Activated naive CD4-positive, alpha-beta T cell treated with anti-CD3 and anti-CD28 coated beads for 36 hours (primary cell): ENCODE results near the gene PPP2R5C. TPM values are rescaled to one million over a fixed set of nuclear protein-coding genes. Genes with fewer than 3 reads are reported as not detected.
"Not testable (repeated sequence)": the region's sequence is repeated elsewhere in the genome, so short reads cannot be mapped to it uniquely, and the experiment has no call there.

Source experiments
- CTCF ChIA-PET: fragments of 350-600 bp; sonication (Branson Sonifier 250); formaldehyde crosslinking; loops from one replicate; lab custom pipeline; 2021; ENCODE audit warnings: antibody characterized with exemption; lab: Charles Lee
- DNase-seq: peaks from one replicate; pipeline ENCODE4 v3.0.0-alpha.2; 2020
- H3K27ac Mint-ChIP-seq: one replicate; pipeline ENCODE4 v1.8.0; 2021; ENCODE audit warnings: mild to moderate bottlenecking, mixed read lengths
- H3K27me3 Mint-ChIP-seq: one replicate; pipeline ENCODE4 v1.8.0; 2021; ENCODE audit warnings: low read depth, mixed read lengths
- H3K36me3 Mint-ChIP-seq: one replicate; pipeline ENCODE4 v1.8.0; 2021; ENCODE audit warnings: low read depth, mixed read lengths
- H3K4me1 Mint-ChIP-seq: one replicate; pipeline ENCODE4 v1.8.0; 2021; ENCODE audit warnings: low read depth, mixed read lengths
- H3K4me3 Mint-ChIP-seq: one replicate; pipeline ENCODE4 v1.8.0; 2021; ENCODE audit warnings: mild to moderate bottlenecking, moderate library complexity, mixed read lengths
- H3K9me3 Mint-ChIP-seq: one replicate; pipeline ENCODE4 v1.8.0; 2021; ENCODE audit warnings: mixed read lengths
- intact Hi-C: fragments of 100-400 bp; cut with micrococcal nuclease; formaldehyde crosslinking; loops from one replicate; pipeline ENCODE4 v1.15.1; 2023
- total RNA-seq, 2 experiments: library from RNA; stranded (reverse); gene quantifications; one replicate each; pipeline ENCODE4 v1.2.3, GENCODE V29; 2021

PPP2R5C gene
- total RNA-seq, 2 experiments from 2014 or later, result 280 to 294 TPM

DNA sequence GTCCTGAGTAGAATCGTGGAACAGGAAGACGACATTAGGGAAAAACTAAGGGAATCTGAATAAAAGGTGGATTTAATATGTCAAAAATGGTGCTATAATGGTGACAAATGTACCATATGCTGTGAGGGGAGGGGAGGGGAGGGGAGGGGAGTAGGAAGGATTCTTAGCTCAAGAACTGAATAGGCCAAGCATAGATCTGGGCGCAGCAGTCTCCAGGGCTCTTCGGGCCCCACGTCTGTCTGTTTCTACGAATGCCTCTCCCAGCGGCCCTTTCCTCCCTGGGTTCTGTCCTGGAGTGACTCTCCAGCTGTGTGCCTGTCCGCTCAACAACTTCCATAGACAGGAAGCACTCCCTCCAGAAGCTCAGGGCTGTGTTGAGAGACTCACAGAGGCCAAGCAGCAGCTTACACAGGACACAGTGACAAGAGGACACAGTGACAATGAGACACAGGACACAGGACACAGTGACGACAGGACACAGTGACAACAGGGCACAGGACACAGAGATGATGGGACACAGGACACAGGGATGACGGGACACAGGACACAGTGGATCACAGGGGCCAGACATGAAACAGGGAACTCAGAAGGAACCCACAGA, 42.4 kb upstream of the PPP2R5C start:
- H3K27me3 Mint-ChIP-seq, result no peaks in the 10 kb centered on the region
- H3K36me3 Mint-ChIP-seq, result no peaks in the 10 kb centered on the region
- no peak overlapping the region for H3K27ac Mint-ChIP-seq
- CTCF ChIA-PET, result interaction anchor here (0.7 kb wide), 1 partner anchor 11 kb away, joined by 3 read pairs; no protein-coding TSS in a partner anchor
- no peaks in the 10 kb centered on the region for H3K9me3 Mint-ChIP-seq
- H3K4me1 Mint-ChIP-seq, result peaks cover 29% of the 10 kb centered on the region
- DNase-seq, result no peak
- no peak overlapping the region for H3K4me3 Mint-ChIP-seq
- intact Hi-C loops, result no loop called here

GRCh38 chr14:101719708-101720107, 41.8 kb upstream of the PPP2R5C start:
- Mint-ChIP-seq H3K27me3 (no peaks in the 10 kb centered on the region), H3K9me3 (no peaks in the 10 kb centered on the region), H3K27ac (peak overlapping the region; percentile 18), H3K4me1 (peaks cover 29% of the 10 kb centered on the region), H3K36me3 (no peaks in the 10 kb centered on the region), H3K4me3 (no peak overlapping the region)
- intact Hi-C loops, result no loop called here
- DNase-seq, result no peak
- CTCF ChIA-PET, result interaction anchor here (0.7 kb wide), 1 partner anchor 12 kb away, joined by 3 read pairs; no protein-coding TSS in a partner anchor

- intact Hi-C loops, result no loop called here
- no peaks in the 10 kb centered on the region for H3K36me3 Mint-ChIP-seq
- DNase-seq, result no peak
- H3K4me1 Mint-ChIP-seq, result peaks cover 32% of the 10 kb centered on the region
- CTCF ChIA-PET, result interaction anchor here (0.6 to 2.2 kb wide), 5 partner anchors 9 to 88 kb away, joined by 3 to 13 read pairs (median 3); no protein-coding TSS in a partner anchor
- no peaks in the 10 kb centered on the region for H3K9me3 Mint-ChIP-seq
- no peaks in the 10 kb centered on the region for H3K27me3 Mint-ChIP-seq
- H3K27ac Mint-ChIP-seq, result peak overlapping the region; percentile 69
- H3K4me3 Mint-ChIP-seq, result peak overlapping the region; percentile 29
These were observed 40.4 kb upstream of the PPP2R5C start for GRCh38 chr14:101721111-101721510.

DNA sequence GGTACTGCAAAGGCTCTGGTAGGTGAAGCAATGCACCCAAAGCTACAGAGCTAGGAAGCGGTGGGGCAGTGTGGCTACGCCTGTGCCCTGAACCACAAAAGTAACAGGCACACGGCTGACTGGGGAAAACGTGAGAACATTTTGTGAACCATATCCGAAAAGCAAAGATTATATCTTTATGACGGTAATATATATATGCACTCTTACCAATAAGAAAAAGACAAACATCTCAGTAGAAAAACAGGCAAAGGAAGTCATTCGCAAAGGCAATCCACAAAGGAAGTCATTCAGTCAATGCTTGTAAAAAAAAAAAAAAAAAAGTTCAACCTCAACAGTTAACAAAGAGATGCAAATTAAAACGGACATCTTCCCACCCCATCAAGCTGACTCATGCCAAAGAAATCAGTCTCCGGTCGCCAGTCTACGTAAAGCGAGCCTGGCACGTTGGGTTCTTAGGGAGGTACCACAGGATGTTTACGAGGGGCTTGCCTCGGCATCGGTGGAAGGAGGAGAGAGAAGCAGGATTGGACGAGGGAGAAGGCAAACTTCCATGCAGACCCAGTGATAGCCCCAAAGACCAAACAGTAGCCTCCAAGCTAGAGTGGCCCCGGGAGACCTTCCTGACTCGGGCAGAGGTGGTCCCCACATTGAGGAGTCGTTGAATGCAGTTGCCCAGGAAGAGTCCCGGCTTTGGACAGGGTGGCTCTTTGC, 39.4 kb upstream of the PPP2R5C start:
- intact Hi-C loops, result loop anchor here (1.0 kb wide), 5 partner anchors 9 to 154 kb away; no protein-coding TSS in a partner anchor
- CTCF ChIA-PET, result interaction anchor here (0.7 to 2.2 kb wide), 4 partner anchors 8 to 87 kb away, joined by 3 to 13 read pairs (median 5); no protein-coding TSS in a partner anchor
- Mint-ChIP-seq H3K4me3 (peak overlapping the region; percentile 73), H3K9me3 (no peaks in the 10 kb centered on the region), H3K4me1 (peaks cover 35% of the 10 kb centered on the region), H3K36me3 (no peaks in the 10 kb centered on the region), H3K27me3 (no peaks in the 10 kb centered on the region), H3K27ac (peak overlapping the region; percentile 94)
- peak; percentile 88 for DNase-seq

GRCh38 chr14:101723061-101723595, 38.4 kb upstream of the PPP2R5C start:
- H3K9me3 Mint-ChIP-seq, result no peaks in the 10 kb centered on the region

DNA sequence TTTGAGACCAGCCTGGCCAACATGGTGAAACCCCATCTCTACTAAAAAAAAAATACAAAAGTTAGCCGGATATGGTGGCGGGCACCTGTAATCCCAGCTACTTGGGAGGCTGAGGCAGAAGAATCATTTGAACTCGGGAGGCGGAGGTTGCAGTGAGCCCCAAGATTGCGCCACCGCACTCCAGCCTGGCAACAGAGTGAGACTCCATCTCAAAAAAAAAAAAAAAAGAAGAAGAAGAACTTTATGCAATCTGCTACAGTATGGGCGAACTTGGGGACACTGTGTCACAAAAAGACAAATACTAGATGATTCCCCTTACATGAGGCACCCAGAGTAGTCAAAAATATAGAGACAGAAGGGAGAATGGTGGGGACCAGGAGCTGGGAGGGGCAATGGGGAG, 35.9 kb upstream of the PPP2R5C start:
- CTCF ChIA-PET, result interaction anchor here (0.7 to 1.4 kb wide), 2 partner anchors 19 to 363 kb away, joined by 3 to 4 read pairs; no protein-coding TSS in a partner anchor
- DNase-seq, H3K27me3 Mint-ChIP-seq, H3K9me3 Mint-ChIP-seq, intact Hi-C loops, H3K27ac Mint-ChIP-seq, H3K36me3 Mint-ChIP-seq, H3K4me3 Mint-ChIP-seq: not testable (repeated sequence)
- H3K4me1 Mint-ChIP-seq, result peaks cover 41% of the 10 kb centered on the region

More at GRCh38 chr14:101723061-101723595, 38.4 kb upstream of the PPP2R5C start:
- Mint-ChIP-seq H3K4me3 (no peak overlapping the region), H3K27ac (peak overlapping the region; percentile 69), H3K4me1 (peaks cover 35% of the 10 kb centered on the region), H3K27me3 (no peaks in the 10 kb centered on the region), H3K36me3 (no peaks in the 10 kb centered on the region)
- intact Hi-C loops, result no loop called here
- CTCF ChIA-PET, result interaction anchor here (1.8 to 2.2 kb wide), 2 partner anchors 7 to 16 kb away, joined by 7 to 13 read pairs; no protein-coding TSS in a partner anchor
- DNase-seq, result no peak

GRCh38 chr14:101726295-101726953, 35.1 kb upstream of the PPP2R5C start:
- no peaks in the 10 kb centered on the region for H3K36me3 Mint-ChIP-seq
- no peak overlapping the region for H3K4me3 Mint-ChIP-seq
- no peak for DNase-seq
- peaks cover 2% of the 10 kb centered on the region for H3K9me3 Mint-ChIP-seq
- intact Hi-C loops, result no loop called here
- CTCF ChIA-PET, result interaction anchor here (0.5 to 1.4 kb wide), 4 partner anchors 20 to 362 kb away, joined by 3 to 5 read pairs (median 4); no protein-coding TSS in a partner anchor
- H3K4me1 Mint-ChIP-seq, result peaks cover 42% of the 10 kb centered on the region
- no peaks in the 10 kb centered on the region for H3K27me3 Mint-ChIP-seq
- H3K27ac Mint-ChIP-seq, result no peak overlapping the region

DNA sequence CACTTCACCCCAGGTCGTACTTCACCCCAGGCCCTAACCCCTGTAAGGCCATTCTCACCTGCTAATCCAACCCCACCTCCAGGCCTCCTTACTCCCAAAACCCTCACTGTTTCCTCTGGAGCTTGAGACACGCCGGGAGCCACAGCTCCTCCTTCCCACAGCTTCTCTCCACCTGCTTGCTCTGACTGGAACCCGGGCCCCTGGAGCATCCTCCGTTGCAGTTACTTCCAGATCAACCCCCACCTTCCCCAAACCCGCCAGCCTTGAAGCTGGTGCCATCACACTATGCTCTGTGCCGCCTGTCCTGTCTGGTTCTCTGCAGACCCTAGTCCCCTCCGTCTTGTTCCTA, 34.6 kb upstream of the PPP2R5C start:
- Mint-ChIP-seq H3K4me1 (peaks cover 45% of the 10 kb centered on the region), H3K9me3 (peaks cover 2% of the 10 kb centered on the region), H3K27ac (no peak overlapping the region), H3K36me3 (no peaks in the 10 kb centered on the region), H3K27me3 (no peaks in the 10 kb centered on the region), H3K4me3 (no peak overlapping the region)
- CTCF ChIA-PET, result interaction anchor here (0.5 to 1.4 kb wide), 3 partner anchors 20 to 117 kb away, joined by 3 to 5 read pairs (median 4); no protein-coding TSS in a partner anchor
- intact Hi-C loops, result no loop called here
- no peak for DNase-seq

DNA sequence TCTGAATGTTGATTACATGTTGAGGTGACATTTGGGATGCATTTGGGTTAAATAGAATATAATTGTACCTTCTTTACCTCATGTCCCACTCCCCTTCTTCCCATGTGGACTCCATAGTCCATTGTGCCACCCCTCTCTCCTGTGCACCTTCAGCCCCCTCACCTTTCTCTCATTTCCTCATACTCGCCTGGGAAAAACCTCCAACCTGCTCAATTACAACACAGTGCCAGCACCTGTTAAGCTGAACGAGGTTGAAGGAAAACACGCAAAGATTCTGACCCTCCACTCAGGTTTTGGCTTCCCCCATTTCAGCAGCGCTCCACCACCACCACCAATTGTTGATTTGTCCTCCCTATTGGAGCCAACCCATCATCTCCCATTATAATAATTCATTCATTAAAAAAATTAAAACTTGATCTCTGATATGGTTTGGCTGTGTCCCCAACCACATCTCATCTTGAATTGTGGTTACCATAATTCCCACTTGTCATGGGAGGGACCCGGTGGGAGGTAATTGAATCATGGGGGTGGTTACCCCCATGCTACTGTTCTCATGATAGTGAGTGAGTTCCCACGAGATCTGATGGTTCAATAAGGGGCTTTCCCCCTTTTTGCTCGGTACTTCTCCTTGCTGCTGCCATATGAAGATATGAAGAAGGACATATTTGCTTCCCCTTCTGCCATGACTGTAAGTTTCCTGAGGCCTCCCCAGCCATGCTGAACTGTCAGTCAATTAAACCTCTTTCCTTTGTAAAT, 33.7 kb upstream of the PPP2R5C start:
- Mint-ChIP-seq H3K4me3 (no peak overlapping the region), H3K4me1 (peaks cover 44% of the 10 kb centered on the region), H3K27me3 (no peaks in the 10 kb centered on the region), H3K36me3 (no peaks in the 10 kb centered on the region), H3K27ac (no peak overlapping the region), H3K9me3 (peaks cover 2% of the 10 kb centered on the region)
- DNase-seq, result no peak
- intact Hi-C loops, result no loop called here
- CTCF ChIA-PET, result no interaction called here

- no peak for DNase-seq
- Mint-ChIP-seq H3K4me1 (peaks cover 46% of the 10 kb centered on the region), H3K27me3 (no peaks in the 10 kb centered on the region), H3K9me3 (peaks cover 2% of the 10 kb centered on the region), H3K4me3 (no peak overlapping the region), H3K36me3 (no peaks in the 10 kb centered on the region), H3K27ac (no peak overlapping the region)
- intact Hi-C loops, result no loop called here
- CTCF ChIA-PET, result no interaction called here
These were observed 33.2 kb upstream of the PPP2R5C start for GRCh38 chr14:101728367-101728742.

GRCh38 chr14:101729382-101729781, 32.1 kb upstream of the PPP2R5C start:
- Mint-ChIP-seq H3K27ac (no peak overlapping the region), H3K9me3 (peaks cover 2% of the 10 kb centered on the region), H3K4me1 (peaks cover 56% of the 10 kb centered on the region), H3K4me3 (no peak overlapping the region), H3K36me3 (no peaks in the 10 kb centered on the region), H3K27me3 (no peaks in the 10 kb centered on the region)
- CTCF ChIA-PET, result interaction anchor here (3.0 kb wide), 1 partner anchor 22 kb away, joined by 25 read pairs; no protein-coding TSS in a partner anchor
- DNase-seq, result no peak
- intact Hi-C loops, result no loop called here
